K562 treated with DMSO at 1 percent for 12 hours (cell line): ENCODE data around the gene TNNI2. TPM values are rescaled to one million over a fixed set of nuclear protein-coding genes. Genes with fewer than 3 reads are reported as not detected.

ENCODE experiments used
- total RNA-seq: library from RNA; unstranded; fragments of 300-600 nt; gene quantifications from 2 replicates; pipeline ENCODE4 v1.2.3, GENCODE V29; 2022; ENCODE audit not compliant: insufficient read depth

TNNI2 gene
- not detected in 2 replicates for total RNA-seq

GRCh38 chr11:1838426-1839144, at the start of gene TNNI2:
TSS of gene TNNI2 (plus strand) at chr11:1838981. CDS start at chr11:1839697, 716 bp downstream.

GRCh38 chr11:1834779-1835670, 3.8 kb upstream of the TNNI2 start, which contains the start of gene SYT8:
TSS of gene SYT8 (plus strand) at chr11:1834990. CDS start at chr11:1835106, 116 bp downstream.

GRCh38 chr11:1852877-1853276, 14.1 kb downstream of the TNNI2 start, which contains the start of gene LSP1:
TSS of gene LSP1 (plus strand) at chr11:1853084. CDS start at chr11:1853145, 61 bp downstream.

Other genes with a start within 250 kb of the TNNI2 start
- gene KRTAP5-2, start 240.7 kb upstream of the TNNI2 start, total RNA-seq = not detected in 2 replicates
- not detected in 2 replicates for gene KRTAP5-3, start 230.5 kb upstream of the TNNI2 start, total RNA-seq
- not detected in 2 replicates for gene KRTAP5-4, start 216.8 kb upstream of the TNNI2 start, total RNA-seq
- gene KRTAP5-5, start 209.2 kb upstream of the TNNI2 start, total RNA-seq = not detected in 2 replicates
- gene KRTAP5-6, start 141.8 kb upstream of the TNNI2 start, total RNA-seq = not detected in 2 replicates
- 0.41 TPM in 1 of 2 replicates, not detected in the other for gene IFITM10, start 88.4 kb upstream of the TNNI2 start, total RNA-seq
- 308 and 351 TPM in 2 replicates for gene CTSD, start 75.1 kb upstream of the TNNI2 start, total RNA-seq
- gene SYT8, start 4.0 kb upstream of the TNNI2 start, total RNA-seq = not detected in 2 replicates
- gene LSP1, start 14.1 kb downstream of the TNNI2 start, total RNA-seq = not detected in 2 replicates
- not detected in 2 replicates for gene PRR33, start 52.9 kb downstream of the TNNI2 start, total RNA-seq
- gene TNNT3, start 80.7 kb downstream of the TNNI2 start, total RNA-seq = not detected in 2 replicates
- 52.9 and 69.1 TPM in 2 replicates for gene MRPL23, start 108.4 kb downstream of the TNNI2 start, total RNA-seq
- gene H19, start 158.9 kb downstream of the TNNI2 start, total RNA-seq = 1.2 and 2.0 TPM in 2 replicates